Spleen (tissue), 7 donors: Measurements from ENCODE around the gene MAPT.

ENCODE experiments used
- POLR2A ChIP-seq, 3 donors: fragments of 450-650 bp; IDR thresholded peaks; one replicate each; pipeline ENCODE4 v1.5.1; 2017; ENCODE audit warnings: antibody characterized with exemption in 3 of 3, mild to moderate bottlenecking in 1 of 3
- POLR2AphosphoS5 ChIP-seq, 3 donors: sonication (generic); formaldehyde crosslinking; IDR thresholded peaks; one replicate each; pipeline ENCODE4 v1.5.1; 2017; ENCODE audit warnings: antibody characterized with exemption in 3 of 3
- TF ChIP-seq, protein P1 (sequence below), 11 experiments: fragments of 200-600 bp in 7 of 11; fragments of 450-650 bp in 4 of 11; sonication (generic) in 4 of 11; IDR thresholded peaks in 8 of 11; conservative IDR thresholded peaks in 3 of 11; 1 replicate in 7 of 11; 2 replicates in 4 of 11; pipeline versions ENCODE4 v1.4.0 to v1.8.0; 2016 to 2021; ENCODE audit warnings: antibody characterized with exemption in 11 of 11, inconsistent platforms in 4 of 11, mild to moderate bottlenecking in 1 of 11
- donor health status: DM: no; HTN: no; CAD: no; lungs with moderate emphysema.
- donor health status: DM: no; HTN: no; CAD: no.
- donor health status: DM: no; HTN: no; CAD: no.

DNA sequence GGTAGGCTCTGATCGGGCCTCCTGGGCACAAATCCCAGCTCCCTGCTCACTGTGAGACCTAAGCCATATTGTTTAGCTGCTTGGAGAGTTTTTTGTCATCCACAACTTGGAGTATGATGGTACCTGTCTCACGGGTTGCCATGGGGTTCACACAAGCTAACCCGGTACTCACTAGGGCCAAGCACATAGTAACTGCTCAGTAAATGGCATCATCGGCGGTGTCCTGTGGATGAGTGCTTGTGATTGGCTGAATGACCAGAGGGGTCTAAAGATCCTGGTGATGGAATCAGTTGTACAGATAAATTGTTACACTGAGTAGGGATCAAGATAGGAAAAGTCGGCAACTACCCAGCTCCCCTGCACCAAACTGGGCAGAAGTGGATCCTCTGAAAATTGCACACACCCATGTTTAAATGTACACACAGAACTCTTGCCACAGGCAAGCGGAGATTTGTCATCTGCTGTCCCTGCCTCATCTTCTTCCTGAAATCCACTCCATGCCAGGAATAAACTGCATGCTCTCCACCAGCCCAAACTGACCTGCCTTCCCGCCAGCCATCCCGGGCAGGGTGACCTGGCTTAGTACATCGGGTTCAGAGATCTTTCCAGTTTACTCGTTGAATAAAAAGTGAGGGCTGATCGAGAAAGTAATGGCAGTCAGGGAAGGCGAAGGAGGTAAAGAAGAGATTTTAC lies 6.5 kb downstream of the MAPT start:
- TF ChIP-seq, protein P1, sequence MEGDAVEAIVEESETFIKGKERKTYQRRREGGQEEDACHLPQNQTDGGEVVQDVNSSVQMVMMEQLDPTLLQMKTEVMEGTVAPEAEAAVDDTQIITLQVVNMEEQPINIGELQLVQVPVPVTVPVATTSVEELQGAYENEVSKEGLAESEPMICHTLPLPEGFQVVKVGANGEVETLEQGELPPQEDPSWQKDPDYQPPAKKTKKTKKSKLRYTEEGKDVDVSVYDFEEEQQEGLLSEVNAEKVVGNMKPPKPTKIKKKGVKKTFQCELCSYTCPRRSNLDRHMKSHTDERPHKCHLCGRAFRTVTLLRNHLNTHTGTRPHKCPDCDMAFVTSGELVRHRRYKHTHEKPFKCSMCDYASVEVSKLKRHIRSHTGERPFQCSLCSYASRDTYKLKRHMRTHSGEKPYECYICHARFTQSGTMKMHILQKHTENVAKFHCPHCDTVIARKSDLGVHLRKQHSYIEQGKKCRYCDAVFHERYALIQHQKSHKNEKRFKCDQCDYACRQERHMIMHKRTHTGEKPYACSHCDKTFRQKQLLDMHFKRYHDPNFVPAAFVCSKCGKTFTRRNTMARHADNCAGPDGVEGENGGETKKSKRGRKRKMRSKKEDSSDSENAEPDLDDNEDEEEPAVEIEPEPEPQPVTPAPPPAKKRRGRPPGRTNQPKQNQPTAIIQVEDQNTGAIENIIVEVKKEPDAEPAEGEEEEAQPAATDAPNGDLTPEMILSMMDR (IDR thresholded peaks at IDR 0.05 in 8 of 11, conservative IDR thresholded peaks at IDR 0.05 in 3 of 11), result no peak
- TF ChIP-seq POLR2A (IDR thresholded peaks at IDR 0.05) (no peak), POLR2AphosphoS5 (IDR thresholded peaks at IDR 0.05) (no peak)
